Uterus (tissue), 4 donors: ENCODE data around the gene COX10. TPM values are rescaled to one million over a fixed set of nuclear protein-coding genes. Genes with fewer than 3 reads are reported as not detected.
"Not testable (repeated sequence)": the region's sequence is repeated elsewhere in the genome, so short reads cannot be mapped to it uniquely, and the experiment has no call there.

ENCODE experiments used
- DNase-seq, 2 donors: peaks; one replicate each; pipeline ENCODE4 v3.0.0-alpha.2; 2019 to 2020
- H3K27ac ChIP-seq, 2 donors: fragments of 200-600 bp; sonication (generic); 1 replicate in 1 of 2; 2 replicates in 1 of 2; pipeline ENCODE4 v1.5.1; 2016 to 2018
- H3K27me3 ChIP-seq, 2 donors: fragments of 200-600 bp; sonication (generic); one replicate each; pipeline ENCODE4 v1.5.1; 2018 to 2019; ENCODE audit warnings: control low read depth in 1 of 2
- H3K36me3 ChIP-seq, 2 donors: fragments of 200-600 bp; sonication (generic); one replicate each; pipeline ENCODE4 v1.5.1; 2019; ENCODE audit warnings: control low read depth in 1 of 2
- H3K4me1 ChIP-seq, 2 donors: fragments of 200-600 bp; sonication (generic); one replicate each; pipeline ENCODE4 v1.5.1; 2018 to 2019; ENCODE audit warnings: control low read depth in 1 of 2
- H3K4me3 ChIP-seq, 2 donors: fragments of 200-600 bp; sonication (generic); 1 replicate in 1 of 2; 2 replicates in 1 of 2; pipeline ENCODE4 v1.5.1; 2018 to 2019; ENCODE audit warnings: mild to moderate bottlenecking in 1 of 2
- H3K9me3 ChIP-seq, 2 donors: fragments of 200-600 bp; sonication (generic); one replicate each; pipeline ENCODE4 v1.5.1; 2019; ENCODE audit warnings: control low read depth in 1 of 2
- POLR2A ChIP-seq, 2 donors: fragments of 450-650 bp; IDR thresholded peaks; one replicate each; pipeline ENCODE4 v1.6.1; 2016; ENCODE audit warnings: antibody characterized with exemption in 2 of 2, mild to moderate bottlenecking in 1 of 2, moderate library complexity in 1 of 2
- intact Hi-C: fragments of 100-400 bp; cut with DNase I; formaldehyde crosslinking; loops from one replicate; pipeline ENCODE4 v1.15.1; 2023; ENCODE audit warnings: low total_unique reads
- total RNA-seq, 4 donors: library from RNA; depleted of rRNA in 3 of 4; stranded (reverse); fragments of >200 nt in 3 of 4; gene quantifications; one replicate each; pipeline versions ENCODE4 v1.1.0 to v1.2.4, GENCODE V29; 2014 to 2023
- TF ChIP-seq, protein P1 (sequence below), 4 experiments: fragments of 200-600 bp in 2 of 4; fragments of 450-650 bp in 2 of 4; sonication (generic) in 2 of 4; IDR thresholded peaks; one replicate each; pipeline ENCODE4 v1.5.1; 2016 to 2019; ENCODE audit warnings: antibody characterized with exemption in 4 of 4, mild to moderate bottlenecking in 2 of 4, moderate library complexity in 1 of 4
- donor health status: DM: yes; HTN: yes; CAD: no.

Gene COX10
- total RNA-seq, 4 donors from 2014 or later: 3.2 to 23.4 (median 10.9) TPM

DNA sequence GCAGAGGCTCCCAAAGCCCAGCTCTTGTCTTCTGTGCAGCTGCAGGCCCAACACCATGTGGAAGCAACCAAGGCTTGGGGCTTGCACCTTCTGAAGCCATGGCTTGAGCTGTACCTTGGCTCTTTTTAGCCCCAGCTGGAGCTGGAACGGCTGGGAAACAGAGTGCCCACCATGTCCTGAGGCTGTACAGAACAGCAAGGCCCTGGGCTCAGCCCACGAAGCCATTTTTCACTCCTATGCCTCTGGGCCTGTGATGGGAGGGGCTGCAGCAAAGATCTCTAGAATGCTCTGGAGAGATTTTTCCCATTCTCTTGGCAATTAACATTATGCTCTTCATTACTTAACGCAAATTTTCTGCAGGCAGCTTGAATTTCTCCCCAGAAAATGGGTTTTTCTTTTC is 99.3 kb downstream of the COX10 start:
- Histone ChIP-seq H3K9me3 (no peaks in the 10 kb centered on the region), H3K4me3 (no peak overlapping the region), H3K27ac (no peak overlapping the region), H3K36me3 (no peaks in the 10 kb centered on the region), H3K27me3 (no peaks in the 10 kb centered on the region), H3K4me1 (no peaks in the 10 kb centered on the region)
- TF ChIP-seq, protein P1, sequence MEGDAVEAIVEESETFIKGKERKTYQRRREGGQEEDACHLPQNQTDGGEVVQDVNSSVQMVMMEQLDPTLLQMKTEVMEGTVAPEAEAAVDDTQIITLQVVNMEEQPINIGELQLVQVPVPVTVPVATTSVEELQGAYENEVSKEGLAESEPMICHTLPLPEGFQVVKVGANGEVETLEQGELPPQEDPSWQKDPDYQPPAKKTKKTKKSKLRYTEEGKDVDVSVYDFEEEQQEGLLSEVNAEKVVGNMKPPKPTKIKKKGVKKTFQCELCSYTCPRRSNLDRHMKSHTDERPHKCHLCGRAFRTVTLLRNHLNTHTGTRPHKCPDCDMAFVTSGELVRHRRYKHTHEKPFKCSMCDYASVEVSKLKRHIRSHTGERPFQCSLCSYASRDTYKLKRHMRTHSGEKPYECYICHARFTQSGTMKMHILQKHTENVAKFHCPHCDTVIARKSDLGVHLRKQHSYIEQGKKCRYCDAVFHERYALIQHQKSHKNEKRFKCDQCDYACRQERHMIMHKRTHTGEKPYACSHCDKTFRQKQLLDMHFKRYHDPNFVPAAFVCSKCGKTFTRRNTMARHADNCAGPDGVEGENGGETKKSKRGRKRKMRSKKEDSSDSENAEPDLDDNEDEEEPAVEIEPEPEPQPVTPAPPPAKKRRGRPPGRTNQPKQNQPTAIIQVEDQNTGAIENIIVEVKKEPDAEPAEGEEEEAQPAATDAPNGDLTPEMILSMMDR (IDR thresholded peaks at IDR 0.05): no peak
- no peak for TF ChIP-seq POLR2A (IDR thresholded peaks at IDR 0.05)
- DNase-seq: no peak
- intact Hi-C loops: no loop called here

DNA sequence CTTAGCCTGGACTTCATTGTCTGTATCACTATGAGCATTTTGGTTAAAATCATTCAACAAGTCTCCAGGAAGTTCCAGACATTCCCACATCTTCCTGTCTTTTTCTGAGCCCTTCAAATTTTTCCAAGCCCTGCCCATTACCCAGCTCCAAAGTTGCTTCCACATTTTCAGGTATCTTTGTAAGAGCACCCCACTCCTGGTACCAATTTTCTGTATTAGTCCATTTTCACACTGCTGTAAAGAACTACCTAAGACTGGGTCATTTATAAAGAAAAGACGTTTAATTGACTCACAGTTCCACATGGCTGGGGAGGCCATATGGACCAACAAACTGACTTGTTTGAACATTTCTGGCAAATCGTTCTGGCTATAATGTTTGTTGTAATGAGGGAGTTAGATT is 100.0 kb downstream of the COX10 start:
- H3K27ac ChIP-seq: no peak overlapping the region
- H3K36me3 ChIP-seq: no peaks in the 10 kb centered on the region
- no peak for DNase-seq
- H3K4me1 ChIP-seq: no peaks in the 10 kb centered on the region
- H3K27me3 ChIP-seq: no peaks in the 10 kb centered on the region
- no peak for TF ChIP-seq POLR2A (IDR thresholded peaks at IDR 0.05)
- TF ChIP-seq, protein P1 (IDR thresholded peaks at IDR 0.05): no peak
- intact Hi-C loops: no loop called here
- H3K9me3 ChIP-seq: no peaks in the 10 kb centered on the region
- H3K4me3 ChIP-seq: no peak overlapping the region

- H3K4me3 ChIP-seq: no peak overlapping the region
- H3K36me3 ChIP-seq: no peaks in the 10 kb centered on the region
- H3K9me3 ChIP-seq: no peaks in the 10 kb centered on the region
- H3K4me1 ChIP-seq: no peaks in the 10 kb centered on the region
- no peak for DNase-seq
- H3K27me3 ChIP-seq: no peaks in the 10 kb centered on the region
- intact Hi-C loops: no loop called here
- TF ChIP-seq POLR2A (IDR thresholded peaks at IDR 0.05): no peak
- TF ChIP-seq, protein P1 (IDR thresholded peaks at IDR 0.05): no peak
- no peak overlapping the region for H3K27ac ChIP-seq
Measured at GRCh38 chr17:14169901-14170300, 100.6 kb downstream of the COX10 start.

DNA sequence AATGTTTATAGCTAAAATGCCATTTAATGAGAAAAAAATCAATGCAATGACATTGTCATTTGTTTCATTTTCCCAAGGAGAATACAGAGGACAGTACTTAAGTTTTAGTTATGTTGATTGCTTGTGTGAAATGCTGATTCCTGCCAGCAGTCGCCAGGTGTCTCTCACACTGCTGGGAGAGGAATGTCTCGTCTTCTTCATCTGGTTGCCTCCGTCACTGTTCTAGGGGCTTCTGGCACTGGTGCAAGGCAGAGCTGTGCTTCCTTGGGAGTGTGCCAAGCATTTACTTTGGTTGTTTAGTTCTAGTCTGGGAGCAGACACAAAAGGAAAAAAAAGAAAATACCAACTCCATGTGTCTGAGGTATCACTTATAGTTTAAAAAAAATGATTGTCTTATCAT is 107.7 kb downstream of the COX10 start:
- intact Hi-C loops, H3K4me1 ChIP-seq, DNase-seq, H3K27me3 ChIP-seq, H3K9me3 ChIP-seq, H3K36me3 ChIP-seq, H3K27ac ChIP-seq, H3K4me3 ChIP-seq: not testable (repeated sequence)

DNA sequence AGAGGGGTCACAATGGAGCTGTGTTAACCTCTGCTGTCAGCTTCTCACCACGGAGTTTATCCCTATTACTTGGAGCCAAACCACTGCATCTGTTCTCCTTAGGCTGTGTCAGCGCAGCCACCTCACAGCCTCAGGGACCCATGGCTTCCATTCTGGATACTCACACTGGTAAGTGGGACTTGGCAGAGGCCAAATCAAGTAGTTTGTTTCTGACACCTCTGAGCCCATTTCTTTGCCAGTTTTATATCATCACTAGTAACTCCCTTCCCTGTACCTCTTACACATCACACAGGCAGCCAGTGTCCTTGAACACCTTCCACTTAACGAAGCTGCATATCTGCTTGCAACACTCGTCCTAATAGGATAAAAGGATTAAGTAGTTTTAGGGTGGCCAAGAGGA is 108.5 kb downstream of the COX10 start:
- H3K9me3 ChIP-seq, H3K4me1 ChIP-seq, DNase-seq, H3K4me3 ChIP-seq, intact Hi-C loops, H3K27me3 ChIP-seq, H3K36me3 ChIP-seq, H3K27ac ChIP-seq: not testable (repeated sequence)

- H3K4me1 ChIP-seq, H3K36me3 ChIP-seq, DNase-seq, H3K27ac ChIP-seq, H3K9me3 ChIP-seq, intact Hi-C loops, H3K4me3 ChIP-seq, H3K27me3 ChIP-seq: not testable (repeated sequence)
Measured at GRCh38 chr17:14179951-14180350, 110.6 kb downstream of the COX10 start.

GRCh38 chr17:14182084-14182483 is 112.8 kb downstream of the COX10 start:
- H3K4me3 ChIP-seq, H3K36me3 ChIP-seq, H3K27me3 ChIP-seq, DNase-seq, H3K27ac ChIP-seq, intact Hi-C loops, H3K4me1 ChIP-seq, H3K9me3 ChIP-seq: not testable (repeated sequence)

- H3K27me3 ChIP-seq, H3K36me3 ChIP-seq, H3K27ac ChIP-seq, H3K4me3 ChIP-seq, intact Hi-C loops, H3K4me1 ChIP-seq, H3K9me3 ChIP-seq, DNase-seq: not testable (repeated sequence)
Measured at GRCh38 chr17:14184536-14184935, 115.2 kb downstream of the COX10 start.

DNA sequence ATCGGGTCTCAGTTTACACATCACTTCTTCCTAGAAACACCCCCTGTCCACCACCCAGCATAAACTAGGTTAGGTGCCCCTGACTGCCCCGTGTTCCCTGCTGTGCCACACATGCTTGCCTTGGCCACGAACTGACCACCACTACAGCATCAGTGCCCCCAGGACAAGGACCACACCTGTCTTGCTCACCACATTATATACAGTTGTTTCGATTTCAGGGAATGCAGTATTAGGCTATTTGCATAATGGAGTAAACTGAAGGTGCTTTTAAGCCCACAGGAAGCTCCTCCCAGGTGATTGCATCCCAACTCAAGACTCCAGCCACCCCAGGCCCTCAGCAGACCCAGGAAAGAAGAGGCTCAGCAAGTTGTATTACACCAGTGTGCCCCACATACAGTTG is 117.1 kb downstream of the COX10 start:
- intact Hi-C loops, H3K4me1 ChIP-seq, H3K9me3 ChIP-seq, DNase-seq, H3K27ac ChIP-seq, H3K27me3 ChIP-seq, H3K36me3 ChIP-seq, H3K4me3 ChIP-seq: not testable (repeated sequence)

DNA sequence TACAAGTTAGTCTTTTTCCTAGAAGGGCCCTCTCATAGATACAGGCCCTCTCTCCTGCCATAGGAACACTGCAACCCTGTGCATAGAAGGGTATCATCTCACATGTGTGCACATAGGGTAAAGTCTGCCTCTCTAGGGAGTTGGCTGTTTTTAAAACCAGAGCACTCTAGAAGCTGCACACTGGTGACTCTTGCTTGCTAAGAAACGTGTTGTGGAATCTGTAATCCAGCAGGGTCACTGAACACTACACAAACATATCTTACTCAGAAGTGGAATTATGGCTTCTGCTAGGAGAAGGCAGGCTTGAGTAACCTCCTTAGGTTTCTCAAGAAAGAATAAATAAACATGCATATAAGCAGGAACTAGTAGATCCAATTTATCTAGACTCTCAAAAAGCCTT is 121.5 kb downstream of the COX10 start:
- H3K27ac ChIP-seq, H3K27me3 ChIP-seq, DNase-seq, H3K36me3 ChIP-seq, H3K4me3 ChIP-seq, H3K4me1 ChIP-seq, intact Hi-C loops, H3K9me3 ChIP-seq: not testable (repeated sequence)

GRCh38 chr17:14191469-14191868 is 122.2 kb downstream of the COX10 start:
- H3K4me1 ChIP-seq, H3K27ac ChIP-seq, H3K36me3 ChIP-seq, DNase-seq, H3K27me3 ChIP-seq, H3K9me3 ChIP-seq, H3K4me3 ChIP-seq, intact Hi-C loops: not testable (repeated sequence)
